H1 (cell line): ENCODE data around the gene PTPN7. TPM values are rescaled to one million over a fixed set of nuclear protein-coding genes. Genes with fewer than 3 reads are reported as not detected.

Experiments
- CTCF ChIA-PET: fragments of 300-600 bp; sonication (Branson Sonifier 250); formaldehyde crosslinking; loops from one replicate; lab custom pipeline; 2021; ENCODE audit not compliant: partially characterized antibody; lab: Charles Lee
- POLR2A ChIA-PET: fragments of 300-600 bp; sonication (Branson Sonifier 250); formaldehyde crosslinking; loops from one replicate; lab custom pipeline; 2021; ENCODE audit warnings: inconsistent platforms; ENCODE audit not compliant: partially characterized antibody; lab: Charles Lee
- DNase-seq, 2 experiments: peaks; one replicate each; pipeline versions ENCODE4 v3.0.0 to v3.0.0-alpha.2; 2010 to 2022; ENCODE audit warnings: low spot score in 2 of 2, low read depth in 1 of 2, mixed read lengths in 1 of 2
- FAIRE-seq: peaks from 2 replicates; lab custom pipeline; 2011; peaks lifted over from hg19 to GRCh38; lab: Jason Lieb, UNC
- H2AFZ ChIP-seq: 2 replicates; pipeline ENCODE4 v1.8.1; 2012; ENCODE audit warnings: low read length, inconsistent platforms
- H2AK5ac ChIP-seq: 2 replicates; pipeline ENCODE4 v1.6.1; 2013; ENCODE audit warnings: low read depth, low read length
- H2BK120ac ChIP-seq: replicated peaks from 2 replicates; pipeline ENCODE3; 2013; ENCODE audit warnings: low read depth, low read length, inconsistent platforms
- H2BK12ac ChIP-seq: 2 replicates; pipeline ENCODE4 v1.6.1; 2013; ENCODE audit warnings: low read depth, low read length
- H2BK15ac ChIP-seq: 2 replicates; pipeline ENCODE4 v1.6.1; 2013; ENCODE audit warnings: low read length
- H2BK20ac ChIP-seq: 2 replicates; pipeline ENCODE4 v1.6.1; 2013; ENCODE audit warnings: low read length
- H2BK5ac ChIP-seq: 2 replicates; pipeline ENCODE4 v1.6.1; 2013; ENCODE audit warnings: low read depth, low read length
- H3K14ac ChIP-seq: 2 replicates; pipeline ENCODE4 v1.6.1; 2013; ENCODE audit warnings: inconsistent platforms; ENCODE audit not compliant: insufficient read length
- H3K18ac ChIP-seq: 2 replicates; pipeline ENCODE4 v1.6.1; 2013; ENCODE audit warnings: low read length; ENCODE audit errors: extremely low read depth
- H3K23ac ChIP-seq: 2 replicates; pipeline ENCODE4 v1.6.1; 2013; ENCODE audit warnings: inconsistent platforms; ENCODE audit not compliant: insufficient read length
- H3K23me2 ChIP-seq: 2 replicates; pipeline ENCODE4 v1.6.1; 2013; ENCODE audit warnings: low read depth, low read length
- H3K27ac ChIP-seq: 2 replicates; pipeline ENCODE4 v1.6.1; 2011; ENCODE audit warnings: low read depth, low read length, inconsistent platforms
- H3K27me3 ChIP-seq, 4 experiments: replicated peaks in 1 of 4; 1 replicate in 1 of 4; 2 replicates in 3 of 4; pipeline versions ENCODE4 v1.6.1 to v1.8.1; 2011 to 2013; ENCODE audit warnings: low read length in 3 of 4, mild to moderate bottlenecking in 3 of 4, inconsistent platforms in 2 of 4, mixed read lengths in 2 of 4, moderate library complexity in 1 of 4; ENCODE audit not compliant: control insufficient read depth in 3 of 4, insufficient read depth in 3 of 4; ENCODE audit errors: extremely low read depth in 1 of 4
- H3K36me3 ChIP-seq, 4 experiments: 2 replicates each; pipeline versions ENCODE4 v1.6.1 to v1.8.1; 2011 to 2013; ENCODE audit warnings: mild to moderate bottlenecking in 4 of 4, low read length in 3 of 4, moderate library complexity in 2 of 4, control low read depth in 1 of 4, inconsistent platforms in 1 of 4; ENCODE audit not compliant: insufficient read depth in 4 of 4, control insufficient read depth in 2 of 4
- H3K4ac ChIP-seq: replicated peaks from 2 replicates; pipeline ENCODE3; 2013; ENCODE audit warnings: low read length, low read depth, mixed read lengths, inconsistent platforms; ENCODE audit not compliant: insufficient read length
- H3K4me1 ChIP-seq, 4 experiments: replicated peaks in 1 of 4; 1 replicate in 1 of 4; 2 replicates in 3 of 4; pipeline versions ENCODE4 v1.6.1 to v1.8.1; 2011 to 2013; ENCODE audit warnings: low read length in 3 of 4, inconsistent platforms in 2 of 4, mixed read lengths in 1 of 4; ENCODE audit not compliant: insufficient read depth in 4 of 4, control insufficient read depth in 3 of 4
- H3K4me2 ChIP-seq, 2 experiments: 2 replicates each; pipeline versions ENCODE4 v1.6.1 to v1.8.1; 2011 to 2013; ENCODE audit warnings: low read depth in 2 of 2, low read length in 2 of 2, control low read depth in 1 of 2, inconsistent platforms in 1 of 2, mild to moderate bottlenecking in 1 of 2; ENCODE audit not compliant: insufficient read depth in 1 of 2
- H3K4me3 ChIP-seq, 4 experiments: fragments of 200-600, 300-600 bp in 1 of 4; sonication (generic), shearing (Covaris generic), sonication (Bioruptor Twin) in 1 of 4; 2 replicates each; pipeline versions ENCODE4 v1.5.1 to v1.8.1; 2011 to 2016; ENCODE audit warnings: low read length in 4 of 4, low read depth in 3 of 4, control low read depth in 2 of 4, inconsistent platforms in 2 of 4, mild to moderate bottlenecking in 2 of 4, mixed read lengths in 1 of 4, moderate library complexity in 1 of 4; ENCODE audit not compliant: insufficient read depth in 2 of 4; ENCODE audit errors: extremely low read depth in 1 of 4
- H3K56ac ChIP-seq: replicated peaks from 2 replicates; pipeline ENCODE3; 2013; ENCODE audit warnings: low read depth, mild to moderate bottlenecking, mixed read lengths, low read length, inconsistent platforms; ENCODE audit not compliant: insufficient read length
- H3K79me1 ChIP-seq: 2 replicates; pipeline ENCODE4 v1.6.1; 2013; ENCODE audit warnings: low read depth, low read length, control low read depth
- H3K79me2 ChIP-seq, 2 experiments: 2 replicates each; pipeline versions ENCODE4 v1.6.1 to v1.8.1; 2012 to 2013; ENCODE audit warnings: low read length in 2 of 2, mild to moderate bottlenecking in 2 of 2, inconsistent platforms in 1 of 2; ENCODE audit not compliant: insufficient read depth in 2 of 2, control insufficient read depth in 1 of 2
- H3K9ac ChIP-seq, 4 experiments: replicated peaks in 1 of 4; 1 replicate in 1 of 4; 2 replicates in 3 of 4; pipeline versions ENCODE4 v1.6.1 to v1.8.1; 2011 to 2013; ENCODE audit warnings: low read depth in 3 of 4, low read length in 3 of 4, control low read depth in 2 of 4, mild to moderate bottlenecking in 2 of 4, moderate library complexity in 2 of 4, inconsistent platforms in 1 of 4; ENCODE audit errors: extremely low read depth in 1 of 4
- H3K9me3 ChIP-seq, 2 experiments: 2 replicates each; pipeline versions ENCODE4 v1.6.1 to v1.8.1; 2012 to 2013; ENCODE audit warnings: mild to moderate bottlenecking in 2 of 2, moderate library complexity in 2 of 2, control low read depth in 1 of 2, inconsistent platforms in 1 of 2, low read depth in 1 of 2, low read length in 1 of 2, mixed read lengths in 1 of 2; ENCODE audit not compliant: insufficient read depth in 2 of 2
- H4K20me1 ChIP-seq, 2 experiments: replicated peaks in 1 of 2; 2 replicates each; pipeline versions ENCODE3 to v1.8.1; 2011 to 2013; ENCODE audit warnings: inconsistent platforms in 2 of 2, low read length in 2 of 2, mild to moderate bottlenecking in 1 of 2; ENCODE audit not compliant: insufficient read depth in 2 of 2, control insufficient read depth in 1 of 2
- H4K5ac ChIP-seq: 2 replicates; pipeline ENCODE4 v1.6.1; 2013; ENCODE audit warnings: low read length, low read depth, mixed read lengths, inconsistent platforms; ENCODE audit not compliant: insufficient read length
- H4K8ac ChIP-seq: 2 replicates; pipeline ENCODE4 v1.8.0; 2013; ENCODE audit warnings: mild to moderate bottlenecking, moderate library complexity, low read length, inconsistent platforms; ENCODE audit not compliant: insufficient read depth; ENCODE audit errors: extremely low read depth
- H4K91ac ChIP-seq: replicated peaks from 2 replicates; pipeline ENCODE3; 2013; ENCODE audit warnings: low read length, mixed read lengths, inconsistent platforms; ENCODE audit not compliant: insufficient read length
- CHD1 ChIP-seq: IDR thresholded peaks from 2 replicates; pipeline ENCODE4 v1.6.1; 2012; ENCODE audit warnings: low read depth, low read length, improper control_type of control experiment
- CTCF ChIP-seq, 3 experiments: IDR thresholded peaks; 1 replicate in 2 of 3; 2 replicates in 1 of 3; pipeline versions ENCODE4 v1.5.1 to v1.6.1; 2011; ENCODE audit warnings: low read length in 3 of 3, mild to moderate bottlenecking in 3 of 3, inconsistent platforms in 2 of 3, low read depth in 1 of 3, moderate library complexity in 1 of 3; ENCODE audit not compliant: insufficient read depth in 1 of 3; ENCODE audit errors: control extremely low read depth in 1 of 3
- HDAC6 ChIP-seq: IDR thresholded peaks from one replicate; pipeline ENCODE4 v1.7.1; 2012; ENCODE audit warnings: low read depth, mild to moderate bottlenecking, inconsistent platforms, low read length, moderate library complexity
- NRF1 ChIP-seq: IDR thresholded peaks from 2 replicates; pipeline ENCODE4 v1.6.1; 2011; ENCODE audit warnings: mild to moderate bottlenecking, low read depth, low read length, improper control_type of control experiment
- POU5F1 ChIP-seq: IDR thresholded peaks from 2 replicates; pipeline ENCODE4 v1.6.1; 2011; ENCODE audit warnings: low read depth, mild to moderate bottlenecking, low read length, moderate library complexity
- TBP ChIP-seq: IDR thresholded peaks from 2 replicates; pipeline ENCODE4 v1.6.1; 2011; ENCODE audit warnings: low read depth, low read length, improper control_type of control experiment
- WGBS, 2 experiments: shearing (Covaris generic) in 1 of 2; methylation state at CpG; one replicate each; pipeline versions ENCODE4 v1.1.6 to v1.1.7; 2013 to 2015; ENCODE audit warnings: low lambda C conversion rate in 2 of 2, mixed read lengths in 2 of 2, inconsistent platforms in 1 of 2, low coverage in 1 of 2, missing lambda C conversion rate in 1 of 2; ENCODE audit not compliant: insufficient replicate concordance in 2 of 2, insufficient coverage in 1 of 2, insufficient read length in 1 of 2; ENCODE audit errors: extremely low coverage in 1 of 2, missing lambda C conversion rate in 1 of 2; 5-methylcytosine and 5-hydroxymethylcytosine counted together
- polyA plus RNA-seq, 7 experiments: library from polyadenylated mRNA; depleted of rRNA in 3 of 7; stranded (reverse) in 5 of 7; unstranded in 2 of 7; fragments of >200 nt in 5 of 7; fragments of 200-250 nt in 2 of 7; gene quantifications; 1 replicate in 5 of 7; 2 replicates in 1 of 7; 4 replicates in 1 of 7; pipeline versions ENCODE4 v1.2.1 to v1.2.3, GENCODE V29; 2011 to 2013; ENCODE audit warnings: missing spikeins in 2 of 7, mixed read lengths in 2 of 7
- total RNA-seq: library from RNA; stranded (reverse); fragmentation: NEBNext Ultra II Directional; extraction: Animal tissue kit (Norgen Biotek cat#: 25700); gene quantifications from 2 replicates; pipeline ENCODE4 v1.2.1, GENCODE V29; 2021

PTPN7 gene
- total and polyA plus RNA-seq, 2 of the 8 experiments (the other 6 are each of a cell fraction or from before 2014, with no cell fraction given) = 0.20 TPM; not detected in 1

GRCh38 chr1:202163281-202164270 is 3.2 kb upstream of the PTPN7 start:
- Histone ChIP-seq H3K9me3 (no peaks in the 10 kb centered on the region), H3K36me3 (no peaks in the 10 kb centered on the region), H3K27me3 (no peaks in the 10 kb centered on the region), H3K27ac (no peak overlapping the region), H3K79me1 (no peaks in the 10 kb centered on the region), H3K14ac (no peak overlapping the region), H4K5ac (no peak overlapping the region), H3K79me2 (no peaks in the 10 kb centered on the region), H3K18ac (peak overlapping the region; percentile 53; the same call in 1 of the 2 replicates), H4K8ac (peak overlapping the region; percentile 29; the same call in 1 of the 2 replicates), H3K56ac (no peak overlapping the region), H3K4me2 (no peak overlapping the region), H3K23ac (no peak overlapping the region), H2BK12ac (peak overlapping the region; percentile 50; the same call in 1 of the 2 replicates), H3K23me2 (no peaks in the 10 kb centered on the region), H2BK15ac (no peak overlapping the region), H2AK5ac (no peak overlapping the region), H2AFZ (no peak overlapping the region), H3K4ac (no peak overlapping the region), H2BK120ac (no peak overlapping the region), H2BK20ac (no peak overlapping the region), H4K91ac (no peak overlapping the region), H3K4me3 (no peak overlapping the region), H4K20me1 (no peaks in the 10 kb centered on the region), H2BK5ac (no peak overlapping the region), H3K9ac (no peak overlapping the region), H3K4me1 (peaks cover 2 to 29% (median 14%) of the 10 kb centered on the region in 4 experiments)
- POLR2A ChIA-PET = interaction anchor here (1.0 to 2.7 kb wide), 4 partner anchors 17 to 153 kb away, joined by 3 to 6 read pairs (median 4); partner anchors contain the start of gene ELF3
- 89% methylated on average over 12 of the region's 12 CpGs; no CpG with 5 or more reads in 1 of the 2 experiments for WGBS, 2 experiments
- no peak for DNase-seq
- no peak for FAIRE-seq
- CTCF ChIA-PET = interaction anchor here (0.6 to 10.1 kb wide), 9 partner anchors 8 to 158 kb away, joined by 3 to 77 read pairs (median 5); no protein-coding TSS in a partner anchor
- TF ChIP-seq TBP = no peak
- TF ChIP-seq CTCF (IDR thresholded peaks at IDR 0.05; ENCODE audit: control extremely low read depth in 1 of 3, insufficient read depth in 1 of 3, low read depth in 1 of 3, low read length in 3 of 3) = no peak
- TF ChIP-seq NRF1 = no peak
- no peak for TF ChIP-seq HDAC6
- TF ChIP-seq CHD1 = no peak
- TF ChIP-seq POU5F1 = no peak
